Panc1 (cell line): ENCODE data around the gene CERKL. TPM values are rescaled to one million over a fixed set of nuclear protein-coding genes. Genes with fewer than 3 reads are reported as not detected.

ENCODE experiments used
- ATAC-seq: fragments of 200-7000 bp; cut with Tn5 transposase; 2 replicates; pipeline ENCODE4 v1.9.1; 2020; ENCODE audit warnings: mild to moderate bottlenecking, moderate library complexity
- BruUV-seq: library from RNA; stranded (reverse); fragments of 400-500 nt; replicated peaks from 2 replicates; lab custom pipeline; 2021; lab: Mats Ljungman, UMichigan
- CTCF ChIA-PET: fragments of 300-600 bp; sonication (Branson Sonifier 250); formaldehyde crosslinking; loops from one replicate; lab custom pipeline; 2022; ENCODE audit warnings: antibody characterized with exemption; lab: Charles Lee
- POLR2A ChIA-PET: fragments of 300-600 bp; sonication (Branson Sonifier 250); formaldehyde crosslinking; loops from one replicate; lab custom pipeline; 2022; ENCODE audit warnings: antibody characterized with exemption; lab: Charles Lee
- DNase-seq: peaks from one replicate; pipeline ENCODE4 v3.0.0-alpha.2; 2010; ENCODE audit warnings: low read depth, low spot score
- H3K27ac ChIP-seq: 2 replicates; pipeline ENCODE4 v1.5.1; 2011; ENCODE audit warnings: mild to moderate bottlenecking, low read length, inconsistent platforms
- H3K27me3 ChIP-seq: fragments of 200-500 bp; sonication (Bioruptor generic); 2 replicates; pipeline ENCODE4 v1.6.0; 2014; ENCODE audit warnings: low read length, inconsistent platforms; ENCODE audit not compliant: control insufficient read depth, insufficient read depth
- H3K36me3 ChIP-seq: fragments of 200-500 bp; sonication (Bioruptor generic); 2 replicates; pipeline ENCODE4 v1.5.1; 2014; ENCODE audit warnings: inconsistent platforms, mild to moderate bottlenecking, low read length, moderate library complexity; ENCODE audit not compliant: control insufficient read depth, insufficient read depth
- H3K4me1 ChIP-seq: 2 replicates; pipeline ENCODE4 v1.5.1; 2011; ENCODE audit warnings: inconsistent platforms, mild to moderate bottlenecking, low read length, moderate library complexity; ENCODE audit not compliant: control insufficient read depth, insufficient read depth
- H3K4me3 ChIP-seq, 2 experiments: 2 replicates each; pipeline ENCODE4 v1.5.1; 2011 to 2012; ENCODE audit warnings: low read depth in 2 of 2, low read length in 2 of 2, mild to moderate bottlenecking in 2 of 2, inconsistent platforms in 1 of 2, moderate library complexity in 1 of 2
- H3K9me3 ChIP-seq: fragments of 200-500 bp; sonication (Bioruptor generic); 2 replicates; pipeline ENCODE4 v1.5.1; 2014; ENCODE audit warnings: low read depth, mild to moderate bottlenecking, inconsistent platforms, low read length, moderate library complexity; ENCODE audit not compliant: control insufficient read depth, insufficient read depth
- CTCF ChIP-seq: fragments of 450-650 bp; IDR thresholded peaks from 2 replicates; pipeline ENCODE4 v1.5.1; 2017; ENCODE audit warnings: mild to moderate bottlenecking
- POLR2AphosphoS5 ChIP-seq: IDR thresholded peaks from 2 replicates; pipeline ENCODE4 v1.6.1; 2012; ENCODE audit warnings: mild to moderate bottlenecking, low read depth, low read length, moderate library complexity
- REST ChIP-seq, 2 experiments: IDR thresholded peaks; 2 replicates each; pipeline ENCODE4 v1.6.1; 2011 to 2012; ENCODE audit warnings: low read depth in 2 of 2, control low read depth in 1 of 2, low read length in 1 of 2, mild to moderate bottlenecking in 1 of 2, moderate library complexity in 1 of 2; ENCODE audit not compliant: insufficient read depth in 1 of 2
- SIN3A ChIP-seq: IDR thresholded peaks from 2 replicates; pipeline ENCODE4 v1.6.1; 2012; ENCODE audit warnings: low read depth, mild to moderate bottlenecking, low read length, moderate library complexity, borderline replicate concordance; ENCODE audit not compliant: insufficient read depth
- TCF7L2 ChIP-seq: IDR thresholded peaks from 2 replicates; pipeline ENCODE4 v1.6.1; 2011; ENCODE audit warnings: mild to moderate bottlenecking, low read depth, low read length, inconsistent platforms
- in situ Hi-C: cut with HindIII; loops from 2 replicates; pipeline ENCODE4 v1.10.0; 2016; ENCODE audit warnings: low sequenced_read_pairs, low pct_unique_long_range_greater_than_20kb
- intact Hi-C: fragments of 100-400 bp; cut with micrococcal nuclease; formaldehyde crosslinking; loops from one replicate; pipeline ENCODE4 v1.10.0; 2022; ENCODE audit not compliant: unreplicated experiment
- total RNA-seq: library from RNA; stranded (reverse); gene quantifications from one replicate; pipeline ENCODE4 v1.2.1, GENCODE V29; 2021; ENCODE audit not compliant: unreplicated experiment

CERKL gene
- total RNA-seq, 1 experiment from 2014 or later, result 0.87 TPM

- POLR2A ChIA-PET, result no interaction called here
- intact Hi-C loops, result no loop called here
- no peaks in the 10 kb centered on the region for H3K9me3 ChIP-seq
- no peaks in the 10 kb centered on the region for H3K27me3 ChIP-seq
- H3K4me1 ChIP-seq, result no peaks in the 10 kb centered on the region
- no peaks in the 10 kb centered on the region for H3K36me3 ChIP-seq
- CTCF ChIA-PET, result no interaction called here
- H3K4me3 ChIP-seq, result no peak overlapping the region
- BruUV-seq, result no TSS peak
- no peak for ATAC-seq
- in situ Hi-C loops, result no loop called here
- no peak for DNase-seq
- TF ChIP-seq SIN3A, result no peak
- TF ChIP-seq POLR2AphosphoS5, result no peak
- no peak for TF ChIP-seq CTCF
- no peak for TF ChIP-seq REST (IDR thresholded peaks at IDR 0.05; ENCODE audit: insufficient read depth in 1 of 2, low read depth in 2 of 2, low read length in 1 of 2)
- no peak for TF ChIP-seq TCF7L2
- no peak overlapping the region for H3K27ac ChIP-seq
These were observed 50.7 kb downstream of the CERKL start for GRCh38 chr2:181605889-181606837.

GRCh38 chr2:181602017-181602416 lies 54.9 kb downstream of the CERKL start:
- Histone ChIP-seq H3K36me3 (no peaks in the 10 kb centered on the region), H3K27me3 (no peaks in the 10 kb centered on the region), H3K4me1 (no peaks in the 10 kb centered on the region), H3K27ac (no peak overlapping the region), H3K9me3 (no peaks in the 10 kb centered on the region), H3K4me3 (no peak overlapping the region)
- ATAC-seq (no peak), DNase-seq (no peak)
- intact Hi-C loops (no loop called here), in situ Hi-C loops (no loop called here)
- TF ChIP-seq SIN3A (no peak), TCF7L2 (no peak), POLR2AphosphoS5 (no peak), CTCF (no peak), REST (IDR thresholded peaks at IDR 0.05; ENCODE audit: insufficient read depth in 1 of 2, low read depth in 2 of 2, low read length in 1 of 2) (no peak)
- POLR2A ChIA-PET, result no interaction called here
- no TSS peak for BruUV-seq
- CTCF ChIA-PET, result interaction anchor here (0.7 kb wide), 1 partner anchor 64 kb away, joined by 3 read pairs; no protein-coding TSS in a partner anchor
